Measurements from ENCODE around the gene NAV1. TPM values are rescaled to one million over a fixed set of nuclear protein-coding genes. Genes with fewer than 3 reads are reported as not detected.
A peak's percentile ranks its signal among the peaks of the same experiment; 100 is the strongest.

Gene NAV1
- total and polyA plus RNA-seq, 9 of the 15 experiments (the other 6 are each of a cell fraction or from before 2014, with no cell fraction given), result 0.91 to 16.8 (median 3.2) TPM

- intact Hi-C loops (cut with micrococcal nuclease), result no loop called here
- DNase-seq (ENCODE audit: extremely low read depth in 1 of 4, low spot score in 3 of 4), result peak in 2 of 4 experiments; percentile 36 to 50
- no peak overlapping the region for H3K27ac ChIP-seq (ENCODE audit: extremely low read depth, low read depth, low read length)
- CTCF ChIA-PET (ENCODE audit: low intra/inter-chr PET ratio), result interaction anchor here (1.1 kb wide), 1 partner anchor 81 kb away, joined by 3 read pairs; no protein-coding TSS in a partner anchor
- H3K4me2 ChIP-seq (ENCODE audit: insufficient read depth, low read length), result no peak overlapping the region
- no peaks in the 10 kb centered on the region for H3K27me3 ChIP-seq (ENCODE audit: control insufficient read depth in 2 of 2, insufficient read depth in 2 of 2, low read length in 2 of 2)
- no TSS peak for BruUV-seq (replicated peaks)
- peaks cover 18 to 39% of the 10 kb centered on the region in 2 experiments for H3K4me1 ChIP-seq (replicated peaks in 1 of 2; ENCODE audit: control insufficient read depth in 2 of 2, insufficient read depth in 2 of 2, low read length in 2 of 2)
- no peak for ATAC-seq
- no peak overlapping the region for H3K4me3 ChIP-seq
- no peak overlapping the region for H3K9ac ChIP-seq (ENCODE audit: insufficient read depth in 1 of 2, low read depth in 2 of 2, low read length in 2 of 2)
- no peak overlapping the region for H2AFZ ChIP-seq (ENCODE audit: low read depth, low read length)
- 0 out of 2 replicates have a peak, but pooled peaks have one; percentile 15 for TF ChIP-seq ARID1B (IDR thresholded peaks at IDR 0.05)
- TF ChIP-seq ZNF395 (CRISPR knock-in tag; IDR thresholded peaks at IDR 0.05), result no peak
- TF ChIP-seq EWSR1 (IDR thresholded peaks at IDR 0.05; ENCODE audit: borderline replicate concordance, low read depth, partially characterized antibody), result no peak
- WGBS (ENCODE audit: insufficient coverage, low coverage, missing lambda C conversion rate), result 55% methylated on average over 2 of the region's 2 CpGs
- H3K9me1 ChIP-seq (ENCODE audit: control insufficient read depth, insufficient read depth, low read length), result no peaks in the 10 kb centered on the region
- no peaks in the 10 kb centered on the region for H3K36me3 ChIP-seq (ENCODE audit: control insufficient read depth, insufficient read depth, low read length)
- in situ Hi-C loops (cut with MboI), result no loop called here
- no peaks in the 10 kb centered on the region for H3K79me2 ChIP-seq (ENCODE audit: control insufficient read depth, insufficient read depth, low read length)
- H4K20me1 ChIP-seq (replicated peaks; ENCODE audit: control insufficient read depth, insufficient read depth, low read length), result no peaks in the 10 kb centered on the region
- H3K9me3 ChIP-seq (replicated peaks; ENCODE audit: control insufficient read depth, insufficient read depth, low read depth, low read length), result no peaks in the 10 kb centered on the region
- no peak for FAIRE-seq
- POLR2A ChIA-PET, result interaction anchor here (0.5 to 1.6 kb wide), 4 partner anchors 18 to 190 kb away, joined by 3 to 4 read pairs (median 3); no protein-coding TSS in a partner anchor
Measured at GRCh38 chr1:201516511-201517127, 22.3 kb upstream of the NAV1 start.

Data from K562 (cell line).